Heart left ventricle (tissue), 16 donors: ENCODE data around the gene IQGAP2. TPM values are rescaled to one million over a fixed set of nuclear protein-coding genes. Genes with fewer than 3 reads are reported as not detected.
A peak's percentile ranks its signal among the peaks of the same experiment; 100 is the strongest.

Experiments
- ATAC-seq, 4 donors: fragments of 200-7000 bp; cut with Tn5 transposase; one replicate each; pipeline ENCODE4 v1.9.1; 2020 to 2022; ENCODE audit warnings: moderate library complexity in 4 of 4, mild to moderate bottlenecking in 3 of 4, moderate number of reproducible peaks in 1 of 4
- DNase-seq, 5 donors: peaks; one replicate each; pipeline ENCODE4 v3.0.0-alpha.2; 2020
- H3K27ac ChIP-seq, 12 donors: fragments of 200-600 bp; sonication (generic) in 4 of 12; one replicate each; pipeline versions ENCODE4 v1.5.0 to v1.8.0; 2016 to 2022; ENCODE audit warnings: mild to moderate bottlenecking in 2 of 12
- H3K27me3 ChIP-seq, 9 donors: fragments of 200-600 bp; sonication (generic) in 2 of 9; one replicate each; pipeline versions ENCODE4 v1.5.1 to v1.8.0; 2016 to 2022; ENCODE audit warnings: mild to moderate bottlenecking in 3 of 9
- H3K36me3 ChIP-seq, 9 donors: fragments of 200-600 bp; sonication (generic) in 2 of 9; one replicate each; pipeline versions ENCODE4 v1.5.0 to v1.8.0; 2018 to 2022; ENCODE audit warnings: mild to moderate bottlenecking in 2 of 9
- H3K4me1 ChIP-seq, 12 donors: fragments of 200-600 bp; sonication (generic) in 4 of 12; one replicate each; pipeline versions ENCODE4 v1.5.0 to v1.8.0; 2016 to 2022; ENCODE audit warnings: mild to moderate bottlenecking in 3 of 12
- H3K4me3 ChIP-seq, 12 donors: fragments of 200-600 bp; sonication (generic) in 4 of 12; one replicate each; pipeline versions ENCODE4 v1.5.0 to v1.8.0; 2017 to 2022; ENCODE audit warnings: mild to moderate bottlenecking in 9 of 12, moderate library complexity in 4 of 12
- H3K9me3 ChIP-seq, 12 donors: fragments of 200-600 bp; sonication (generic) in 4 of 12; one replicate each; pipeline versions ENCODE4 v1.5.0 to v1.8.0; 2016 to 2022; ENCODE audit warnings: mild to moderate bottlenecking in 1 of 12
- CTCF ChIP-seq, 12 donors: fragments of 200-600 bp; sonication (generic) in 4 of 12; IDR thresholded peaks; one replicate each; pipeline versions ENCODE4 v1.5.0 to v1.8.0; 2018 to 2022; ENCODE audit warnings: antibody characterized with exemption in 12 of 12, mild to moderate bottlenecking in 5 of 12
- POLR2A ChIP-seq, 2 donors: fragments of 450-650 bp; IDR thresholded peaks; one replicate each; pipeline ENCODE4 v1.6.1; 2017; ENCODE audit warnings: antibody characterized with exemption in 2 of 2, mild to moderate bottlenecking in 2 of 2, moderate library complexity in 2 of 2
- WGBS, 4 donors: extraction: QIAGEN DNeasy Blood & Tissue Kit in 2 of 4; methylation state at CpG; one replicate each; pipeline versions ENCODE4 v1.1.5 to v1.1.7; 2013 to 2018; 5-methylcytosine and 5-hydroxymethylcytosine counted together
- intact Hi-C, 10 donors: fragments of 100-400 bp; cut with DNase I; formaldehyde crosslinking; loops; one replicate each; pipeline versions ENCODE4 v1.11.1 to v1.14.2; 2022
- polyA plus RNA-seq, 2 donors: library from polyadenylated mRNA; stranded (reverse); fragments of 200-250 nt; gene quantifications; one replicate each; pipeline ENCODE4 v1.2.3, GENCODE V29; 2013
- total RNA-seq, 9 donors: library from RNA; depleted of rRNA in 2 of 9; stranded (reverse); fragments of >200 nt in 2 of 9; fragmentation: NEBNext Ultra II Directional in 3 of 9; extraction: Animal tissue kit (Norgen Biotek cat#: 25700) in 3 of 9; gene quantifications; one replicate each; pipeline versions ENCODE4 v1.1.0 to v1.2.4, GENCODE V29; 2016 to 2023
- donor health status: ischemic (EF 13 %, LVEDD 7.1; RV severe dilation, severe dysfunction).
- donor health status: healthy with polysubstance abuse.
- donor health status: DM: no; HTN: yes; CAD: no.
- donor health status: DM: no; HTN: no; CAD: no.
- donor health status: ischemic (EF 25% LVEDD 6.9; RV normal size, moderate dysfunction).
- donor health status: ischemic (EF 25% LVEDD 5.7; RV mildly dilated, moderate dysfunction).
- donor health status: healthy.
- donor health status: DM: yes; HTN: yes; CAD: no.
- donor health status: ischemic (EF 35%, LVEDD 5.7; RV mildly dilated, moderate dysfunction).
- donor health status: nonischemic (EF 11% LVEDD 7.7; RV severe dilation, severe dysfunction).
- donor health status: DM: yes; HTN: yes; CAD: no.
- donor health status: PGD.
- donor health status: ischemic (EF 29% LVEDD 5.4; RV normal size, mild dysfunction).
- donor health status: nonischemic (EF 23%, LVEDD 6.1; RV moderate dilation, normal function).

IQGAP2 gene
- total and polyA plus RNA-seq, 11 donors = 1.7 to 35.4 (median 6.1) TPM

- ATAC-seq = no peak
These were observed 302.5 kb downstream of the IQGAP2 start for GRCh38 chr5:76705574-76705973.

GRCh38 chr5:76709762-76710161 lies 306.7 kb downstream of the IQGAP2 start:
- Histone ChIP-seq H3K4me3 (no peak overlapping the region), H3K9me3 (no peaks in the 10 kb centered on the region), H3K36me3 (no peaks in the 10 kb centered on the region), H3K27ac (peak overlapping the region in 1 of 12 donors; percentile 53), H3K4me1 (peaks cover 0 to 17% (median 0%) of the 10 kb centered on the region in 12 donors), H3K27me3 (peaks cover 0 to 4% (median 0%) of the 10 kb centered on the region in 9 donors)
- 87 to 92% (median 90%) methylated on average over 2 of the region's 2 CpGs for WGBS, 4 donors
- TF ChIP-seq CTCF (IDR thresholded peaks at IDR 0.05) = no peak
- no peak for TF ChIP-seq POLR2A (IDR thresholded peaks at IDR 0.05)
- DNase-seq = no peak
- ATAC-seq = peak in 1 of 4 donors; percentile 20
- intact Hi-C loops = loop anchor here in 1 of 10 donors (10.0 kb wide), 1 partner anchor 325 kb away; the partner anchor contains the start of gene AGGF1

More at GRCh38 chr5:76705574-76705973, 302.5 kb downstream of the IQGAP2 start:
- TF ChIP-seq CTCF (IDR thresholded peaks at IDR 0.05) = no peak
- no peak for TF ChIP-seq POLR2A (IDR thresholded peaks at IDR 0.05)
- intact Hi-C loops = no loop called here
- Histone ChIP-seq H3K27me3 (no peaks in the 10 kb centered on the region), H3K36me3 (peaks cover 0 to 22% (median 0%) of the 10 kb centered on the region in 9 donors), H3K4me3 (no peak overlapping the region), H3K9me3 (no peaks in the 10 kb centered on the region), H3K27ac (no peak overlapping the region), H3K4me1 (peaks cover 0 to 7% (median 0%) of the 10 kb centered on the region in 12 donors)
- no peak for DNase-seq

GRCh38 chr5:76710991-76711390 lies 307.9 kb downstream of the IQGAP2 start:
- ATAC-seq (no peak), DNase-seq (no peak)
- peak overlapping the region in 4 of 12 donors; percentile 8 to 59 (median 44) for H3K27ac ChIP-seq
- peaks cover 0 to 14% (median 0%) of the 10 kb centered on the region in 9 donors for H3K27me3 ChIP-seq
- no peak for TF ChIP-seq POLR2A (IDR thresholded peaks at IDR 0.05)
- TF ChIP-seq CTCF (IDR thresholded peaks at IDR 0.05) = no peak
- no peaks in the 10 kb centered on the region for H3K9me3 ChIP-seq
- WGBS, 4 donors = 81 to 88% (median 83%) methylated on average over 4 of the region's 4 CpGs
- H3K36me3 ChIP-seq = no peaks in the 10 kb centered on the region
- intact Hi-C loops = loop anchor here in 1 of 10 donors (10.0 kb wide), 1 partner anchor 324 kb away; the partner anchor contains the start of gene AGGF1
- no peak overlapping the region for H3K4me3 ChIP-seq
- peaks cover 0 to 18% (median 2%) of the 10 kb centered on the region in 12 donors for H3K4me1 ChIP-seq

GRCh38 chr5:76714751-76715485 lies 311.8 kb downstream of the IQGAP2 start:
- H3K36me3 ChIP-seq = no peaks in the 10 kb centered on the region
- 17 to 29% (median 24%) methylated on average over 38 to 52 of the region's 52 CpGs for WGBS, 4 donors
- DNase-seq (peak in 3 of 5 donors; percentile 41 to 46 (median 45)), ATAC-seq (peak in 3 of 4 donors; percentile 16 to 31 (median 23))
- TF ChIP-seq POLR2A (IDR thresholded peaks at IDR 0.05) = no peak
- no peak for TF ChIP-seq CTCF (IDR thresholded peaks at IDR 0.05)
- H3K4me1 ChIP-seq = peaks cover 0 to 52% (median 13%) of the 10 kb centered on the region in 12 donors
- peaks cover 0 to 25% (median 0%) of the 10 kb centered on the region in 9 donors for H3K27me3 ChIP-seq
- peak overlapping the region; percentile 66 to 95 (median 83) for H3K4me3 ChIP-seq
- H3K27ac ChIP-seq = peak overlapping the region in 11 of 12 donors; percentile 59 to 92 (median 80)
- intact Hi-C loops = loop anchor here in 4 of 10 donors (5.0 to 10.0 kb wide), 4 partner anchors 33 to 320 kb away; partner anchors contain the start of gene AGGF1 (in 1 of the 4)
- H3K9me3 ChIP-seq = no peaks in the 10 kb centered on the region
